GM23338 (cell line): ENCODE data around the gene JAGN1. TPM values are rescaled to one million over a fixed set of nuclear protein-coding genes. Genes with fewer than 3 reads are reported as not detected.

Source experiments
- ATAC-seq: fragments of 200-7000 bp; cut with Tn5 transposase; 3 replicates; pipeline ENCODE4 v1.9.1; 2020
- DNase-seq: peaks from one replicate; pipeline ENCODE4 v3.0.0-alpha.2; 2015; ENCODE audit warnings: low spot score
- H2AFZ ChIP-seq: fragments of 200-600 bp; sonication (generic); 2 replicates; pipeline ENCODE4 v1.8.0; 2016; ENCODE audit warnings: antibody characterized with exemption, mild to moderate bottlenecking, moderate library complexity
- H3F3A ChIP-seq: fragments of 200-600 bp; sonication (generic); replicated peaks from 2 replicates; pipeline ENCODE4 v1.8.0; 2017; ENCODE audit warnings: antibody characterized with exemption, mixed run types, low read depth
- H3K27ac ChIP-seq: fragments of 200-600 bp; sonication (generic); 2 replicates; pipeline ENCODE4 v1.6.1; 2016; ENCODE audit warnings: low read depth
- H3K27me3 ChIP-seq: fragments of 200-600 bp; sonication (generic); 2 replicates; pipeline ENCODE4 v1.8.0; 2016; ENCODE audit warnings: mild to moderate bottlenecking, mixed run types, moderate library complexity; ENCODE audit not compliant: insufficient read depth
- H3K36me3 ChIP-seq: fragments of 200-600 bp; sonication (generic); 2 replicates; pipeline ENCODE4 v1.8.0; 2016; ENCODE audit warnings: mild to moderate bottlenecking; ENCODE audit not compliant: insufficient read depth
- H3K4me1 ChIP-seq: fragments of 200-600 bp; sonication (generic); 2 replicates; pipeline ENCODE4 v1.8.0; 2016; ENCODE audit warnings: mild to moderate bottlenecking, moderate library complexity; ENCODE audit not compliant: insufficient read depth
- H3K4me2 ChIP-seq: fragments of 200-600 bp; sonication (generic); 2 replicates; pipeline ENCODE4 v1.7.1; 2017; ENCODE audit warnings: mixed run types
- H3K4me3 ChIP-seq: fragments of 200-600 bp; sonication (generic); 2 replicates; pipeline ENCODE4 v1.6.1; 2016; ENCODE audit warnings: mixed run types
- H3K79me2 ChIP-seq: fragments of 200-600 bp; sonication (generic); replicated peaks from 2 replicates; pipeline ENCODE4 v1.8.0; 2017; ENCODE audit warnings: mild to moderate bottlenecking; ENCODE audit not compliant: insufficient read depth
- H3K9me2 ChIP-seq: fragments of 200-600 bp; sonication (generic); 2 replicates; pipeline ENCODE4 v1.8.0; 2017; ENCODE audit not compliant: insufficient read depth
- H4K20me1 ChIP-seq: fragments of 200-600 bp; sonication (generic); replicated peaks from 2 replicates; pipeline ENCODE4 v1.8.0; 2017; ENCODE audit warnings: mild to moderate bottlenecking; ENCODE audit not compliant: insufficient read depth
- H3K27ac Mint-ChIP-seq: 2 replicates; pipeline ENCODE4 v1.8.0; 2020; ENCODE audit warnings: inconsistent platforms, mild to moderate bottlenecking, moderate library complexity, mixed read lengths
- H3K27me3 Mint-ChIP-seq: 3 replicates; pipeline ENCODE4 v1.8.0; 2022; ENCODE audit warnings: low read depth, mild to moderate bottlenecking, moderate library complexity, mixed read lengths, inconsistent platforms; ENCODE audit not compliant: insufficient read depth, poor library complexity
- H3K36me3 Mint-ChIP-seq: 3 replicates; pipeline ENCODE4 v1.8.0; 2021; ENCODE audit warnings: low read depth, mild to moderate bottlenecking, inconsistent platforms, moderate library complexity, mixed read lengths
- H3K4me1 Mint-ChIP-seq: 3 replicates; pipeline ENCODE4 v1.8.0; 2020; ENCODE audit warnings: mild to moderate bottlenecking, inconsistent platforms, mixed read lengths
- H3K4me3 Mint-ChIP-seq: 3 replicates; pipeline ENCODE4 v1.8.0; 2021; ENCODE audit warnings: moderate library complexity, mild to moderate bottlenecking, inconsistent platforms, mixed read lengths
- H3K9me3 Mint-ChIP-seq: 3 replicates; pipeline ENCODE4 v1.8.0; 2020; ENCODE audit warnings: moderate library complexity, mild to moderate bottlenecking, inconsistent platforms, mixed read lengths
- CTCF ChIP-seq, 2 experiments: fragments of 200-600 bp in 1 of 2; sonication (generic) in 1 of 2; conservative IDR thresholded peaks; 2 replicates each; pipeline versions ENCODE4 v1.5.1 to v1.6.1; 2016 to 2017; ENCODE audit warnings: antibody characterized with exemption in 2 of 2, low read depth in 2 of 2, mild to moderate bottlenecking in 2 of 2, moderate library complexity in 1 of 2
- ETS1 ChIP-seq: IDR thresholded peaks from 2 replicates; pipeline ENCODE4 v1.6.1; 2016; ENCODE audit warnings: antibody characterized with exemption
- EZH2 ChIP-seq: fragments of 200-600 bp; sonication (generic); IDR thresholded peaks from one replicate; pipeline ENCODE4 v1.8.0; 2017; ENCODE audit warnings: antibody characterized with exemption, mild to moderate bottlenecking, low read depth; ENCODE audit not compliant: unreplicated experiment
- EZH2phosphoT487 ChIP-seq: fragments of 200-600 bp; sonication (generic); IDR thresholded peaks from one replicate; pipeline ENCODE4 v1.8.1; 2018; ENCODE audit warnings: antibody characterized with exemption; ENCODE audit not compliant: unreplicated experiment
- JUNB ChIP-seq: IDR thresholded peaks from one replicate; pipeline ENCODE4 v1.6.1; 2016; ENCODE audit warnings: antibody characterized with exemption; ENCODE audit not compliant: unreplicated experiment
- NANOG ChIP-seq: IDR thresholded peaks from 2 replicates; pipeline ENCODE4 v1.6.1; 2016; ENCODE audit warnings: antibody characterized with exemption, borderline replicate concordance
- ZNF462 ChIP-seq: fragments of 250-450 bp; sonication (Bioruptor Pico); IDR thresholded peaks from 2 replicates; pipeline ENCODE4 v1.5.0; 2020; ENCODE audit warnings: mild to moderate bottlenecking, moderate library complexity
- polyA plus RNA-seq: library from polyadenylated mRNA; unstranded; fragments of >200 nt; fragmentation: Nextera tagmentation; extraction: Ambion mirVana; gene quantifications from 2 replicates; pipeline ENCODE4 v1.2.1, GENCODE V29; 2016
- total RNA-seq: library from RNA; depleted of rRNA; stranded (reverse); fragments of >200 nt; shearing (Covaris generic); gene quantifications from 2 replicates; pipeline ENCODE4 v1.2.3, GENCODE V29; 2014

JAGN1 gene
- total and polyA plus RNA-seq, 2 experiments from 2014 or later, result 22.5 to 32.0 TPM

- ATAC-seq (no peak), DNase-seq (no peak)
- H3K36me3 Mint-ChIP-seq, result peaks cover 42% of the 10 kb centered on the region
- peaks cover 10% of the 10 kb centered on the region; the same call in 1 of the 2 replicates for H3K4me1 ChIP-seq
- peaks cover 6% of the 10 kb centered on the region for H3K79me2 ChIP-seq
- peaks cover 4% of the 10 kb centered on the region for H3K4me1 Mint-ChIP-seq
- H3K9me2 ChIP-seq, result no peaks in the 10 kb centered on the region
- H2AFZ ChIP-seq, result no peak overlapping the region
- peaks cover 6% of the 10 kb centered on the region; the same call in 1 of the 2 replicates for H4K20me1 ChIP-seq
- no peak overlapping the region for H3K4me2 ChIP-seq
- H3K4me3 ChIP-seq, result no peak overlapping the region
- H3F3A ChIP-seq, result peaks cover 16% of the 10 kb centered on the region; the same call in 1 of the 2 replicates
- peaks cover 17% of the 10 kb centered on the region for H3K27me3 Mint-ChIP-seq
- TF ChIP-seq ZNF462 (no peak), EZH2phosphoT487 (no peak), NANOG (no peak), EZH2 (no peak), ETS1 (no peak), JUNB (no peak), CTCF (conservative IDR thresholded peaks at IDR 0.05; ENCODE audit: low read depth in 2 of 2) (no peak)
- no peaks in the 10 kb centered on the region for H3K27me3 ChIP-seq
- H3K27ac ChIP-seq, result no peak overlapping the region
- H3K27ac Mint-ChIP-seq, result no peak overlapping the region
- no peaks in the 10 kb centered on the region; the same call in 2 of the 3 replicates for H3K9me3 Mint-ChIP-seq
- H3K4me3 Mint-ChIP-seq, result no peak overlapping the region
- 0 out of 2 replicates have a peak, but pooled peaks cover 4% of the 10 kb centered on the region for H3K36me3 ChIP-seq
These were observed 49.4 kb upstream of the JAGN1 start for GRCh38 chr3:9841015-9841414.
